Endothelial cell of umbilical vein (primary cell): ENCODE results near the gene PGAM4.

Source experiments
- EZH2 ChIP-seq: IDR thresholded peaks from 2 replicates; pipeline ENCODE4 v1.6.1; 2012; ENCODE audit warnings: borderline replicate concordance, low read depth, mild to moderate bottlenecking, moderate library complexity, low read length, inconsistent platforms; ENCODE audit not compliant: severe bottlenecking
- FOS ChIP-seq: IDR thresholded peaks from 2 replicates; pipeline ENCODE4 v1.6.1; 2011; ENCODE audit warnings: mild to moderate bottlenecking, low read length, moderate library complexity, borderline replicate concordance; ENCODE audit not compliant: insufficient read depth
- GATA2 ChIP-seq: IDR thresholded peaks from 2 replicates; pipeline ENCODE4 v1.7.0; 2011; ENCODE audit warnings: low read depth, mild to moderate bottlenecking, moderate library complexity, mixed read lengths, low read length; ENCODE audit not compliant: insufficient read length, insufficient read depth
- JUN ChIP-seq: IDR thresholded peaks from 2 replicates; pipeline ENCODE4 v1.6.1; 2011; ENCODE audit warnings: borderline replicate concordance, low read depth; ENCODE audit not compliant: insufficient read length, insufficient read depth
- MYC ChIP-seq: IDR thresholded peaks from one replicate; pipeline ENCODE4 v1.6.1; 2011; ENCODE audit warnings: mild to moderate bottlenecking, low read depth, low read length
- POLR2A ChIP-seq: IDR thresholded peaks from 2 replicates; pipeline ENCODE4 v1.6.1; 2012; ENCODE audit warnings: low read depth, mild to moderate bottlenecking, control low read depth, low read length
- POLR2AphosphoS5 ChIP-seq: IDR thresholded peaks from 2 replicates; pipeline ENCODE4 v1.6.1; 2012; ENCODE audit warnings: low read depth, mild to moderate bottlenecking, control low read depth, low read length, moderate library complexity; ENCODE audit not compliant: insufficient read depth
- TF ChIP-seq, protein P1 (sequence below), 2 donors: IDR thresholded peaks; 1 replicate in 1 of 2; 2 replicates in 1 of 2; pipeline ENCODE4 v1.5.1; 2011; ENCODE audit warnings: low read length in 2 of 2, mild to moderate bottlenecking in 2 of 2, moderate library complexity in 2 of 2, control low read depth in 1 of 2, inconsistent platforms in 1 of 2, low read depth in 1 of 2; ENCODE audit not compliant: insufficient read depth in 1 of 2; ENCODE audit errors: extremely low read depth in 1 of 2
- TF ChIP-seq, protein P2 (sequence below): IDR thresholded peaks from 2 replicates; pipeline ENCODE4 v1.6.1; 2011; ENCODE audit not compliant: insufficient read depth, insufficient read length

GRCh38 chrX:77960567-77960966 is 8.9 kb downstream of the PGAM4 start:
- TF ChIP-seq, protein P1, sequence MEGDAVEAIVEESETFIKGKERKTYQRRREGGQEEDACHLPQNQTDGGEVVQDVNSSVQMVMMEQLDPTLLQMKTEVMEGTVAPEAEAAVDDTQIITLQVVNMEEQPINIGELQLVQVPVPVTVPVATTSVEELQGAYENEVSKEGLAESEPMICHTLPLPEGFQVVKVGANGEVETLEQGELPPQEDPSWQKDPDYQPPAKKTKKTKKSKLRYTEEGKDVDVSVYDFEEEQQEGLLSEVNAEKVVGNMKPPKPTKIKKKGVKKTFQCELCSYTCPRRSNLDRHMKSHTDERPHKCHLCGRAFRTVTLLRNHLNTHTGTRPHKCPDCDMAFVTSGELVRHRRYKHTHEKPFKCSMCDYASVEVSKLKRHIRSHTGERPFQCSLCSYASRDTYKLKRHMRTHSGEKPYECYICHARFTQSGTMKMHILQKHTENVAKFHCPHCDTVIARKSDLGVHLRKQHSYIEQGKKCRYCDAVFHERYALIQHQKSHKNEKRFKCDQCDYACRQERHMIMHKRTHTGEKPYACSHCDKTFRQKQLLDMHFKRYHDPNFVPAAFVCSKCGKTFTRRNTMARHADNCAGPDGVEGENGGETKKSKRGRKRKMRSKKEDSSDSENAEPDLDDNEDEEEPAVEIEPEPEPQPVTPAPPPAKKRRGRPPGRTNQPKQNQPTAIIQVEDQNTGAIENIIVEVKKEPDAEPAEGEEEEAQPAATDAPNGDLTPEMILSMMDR (IDR thresholded peaks at IDR 0.05; ENCODE audit: extremely low read depth in 1 of 2, insufficient read depth in 1 of 2, low read depth in 1 of 2, low read length in 2 of 2), result no peak
- no peak for TF ChIP-seq POLR2A
- TF ChIP-seq POLR2AphosphoS5, result no peak
- TF ChIP-seq, protein P2, sequence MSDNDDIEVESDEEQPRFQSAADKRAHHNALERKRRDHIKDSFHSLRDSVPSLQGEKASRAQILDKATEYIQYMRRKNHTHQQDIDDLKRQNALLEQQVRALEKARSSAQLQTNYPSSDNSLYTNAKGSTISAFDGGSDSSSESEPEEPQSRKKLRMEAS, result no peak
- TF ChIP-seq MYC, result no peak
- no peak for TF ChIP-seq EZH2
- TF ChIP-seq GATA2, result no peak
- no peak for TF ChIP-seq FOS
- no peak for TF ChIP-seq JUN
